Mesodermal cell (in vitro differentiated cells): ENCODE measurements around the gene ALDH16A1. TPM values are rescaled to one million over a fixed set of nuclear protein-coding genes. Genes with fewer than 3 reads are reported as not detected.

Experiments used
- H3K27ac ChIP-seq: 2 replicates; pipeline ENCODE4 v1.7.0; 2013; ENCODE audit warnings: mild to moderate bottlenecking, low read depth, low read length, moderate library complexity; ENCODE audit not compliant: severe bottlenecking
- H3K36me3 ChIP-seq: 2 replicates; pipeline ENCODE4 v1.7.1; 2013; ENCODE audit warnings: mild to moderate bottlenecking, low read length, moderate library complexity; ENCODE audit not compliant: control insufficient read depth, insufficient read depth
- H3K4me1 ChIP-seq: one replicate; pipeline ENCODE4 v1.7.1; 2013; ENCODE audit warnings: mild to moderate bottlenecking, low read length; ENCODE audit not compliant: insufficient read depth, control insufficient read depth, poor library complexity, severe bottlenecking
- H3K4me3 ChIP-seq: 2 replicates; pipeline ENCODE4 v1.7.0; 2013; ENCODE audit warnings: low read length, control low read depth, mild to moderate bottlenecking; ENCODE audit not compliant: insufficient read depth, poor library complexity, severe bottlenecking; ENCODE audit errors: extremely low read depth
- H3K9me3 ChIP-seq: 2 replicates; pipeline ENCODE4 v1.7.1; 2013; ENCODE audit warnings: mild to moderate bottlenecking, low read length, moderate library complexity; ENCODE audit not compliant: control insufficient read depth
- WGBS, 2 experiments: methylation state at CpG; one replicate each; pipeline ENCODE4 v1.1.5; 2013; ENCODE audit warnings: missing lambda C conversion rate in 2 of 2; ENCODE audit not compliant: insufficient coverage in 2 of 2; 5-methylcytosine and 5-hydroxymethylcytosine counted together
- polyA plus RNA-seq, 2 experiments: library from polyadenylated mRNA; stranded (reverse); fragments of 50-300 nt; gene quantifications; one replicate each; pipeline ENCODE4 v1.2.3, GENCODE V29; 2013

Gene ALDH16A1
- polyA plus RNA-seq (2013, experiment 1 of 2) = 25.4 TPM
- 22.8 TPM for polyA plus RNA-seq (2013, experiment 2 of 2)

DNA sequence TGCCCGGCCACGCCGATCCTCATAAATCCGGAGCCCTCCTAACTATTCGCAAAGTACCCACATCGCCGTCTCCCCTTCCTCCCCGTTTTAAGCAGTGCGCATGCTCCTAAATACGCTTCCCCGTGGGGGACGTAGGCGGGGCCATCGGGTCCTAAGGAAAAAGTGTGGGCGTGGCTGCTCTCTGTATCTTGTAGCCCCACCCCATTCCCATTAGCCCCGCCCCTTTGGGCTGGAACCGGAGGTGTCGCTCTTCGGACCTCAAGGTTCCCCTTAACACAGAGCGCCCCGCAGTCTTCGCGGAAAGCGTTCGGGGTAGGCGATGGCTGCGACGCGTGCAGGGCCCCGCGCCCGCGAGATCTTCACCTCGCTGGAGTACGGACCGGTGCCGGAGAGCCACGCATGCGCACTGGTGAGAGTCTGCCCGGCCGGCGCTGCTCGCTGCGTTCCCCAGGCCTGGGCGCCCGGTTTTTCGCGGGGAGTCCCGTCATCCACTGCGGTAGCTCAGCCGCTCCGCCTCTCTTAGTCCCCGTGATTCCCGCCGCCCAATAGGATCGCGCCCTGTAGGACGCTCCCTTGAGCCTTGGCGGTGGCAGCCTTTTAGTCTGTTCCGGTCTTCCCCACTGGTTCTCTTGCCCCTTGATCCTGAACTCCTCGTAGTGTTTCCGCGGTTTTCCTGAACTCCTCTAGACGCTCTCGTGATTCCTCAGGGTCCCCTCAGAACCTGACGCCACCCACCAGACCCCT is at the start of gene ALDH16A1:
TSS of gene ALDH16A1 (plus strand) at position 213 of the 744 bp plus-strand sequence. CDS start at position 320, 107 bp downstream.
- peaks cover 8% of the 10 kb centered on the region for H3K4me1 ChIP-seq
- no peaks in the 10 kb centered on the region for H3K9me3 ChIP-seq
- peak within 1 kb of the TSS; percentile 97 for H3K27ac ChIP-seq
- WGBS, 2 experiments = 0% methylated on average over 51 to 59 of the region's 66 CpGs
- peaks cover 39% of the 10 kb centered on the region for H3K36me3 ChIP-seq
- peak within 1 kb of the TSS; percentile 88 for H3K4me3 ChIP-seq

DNA sequence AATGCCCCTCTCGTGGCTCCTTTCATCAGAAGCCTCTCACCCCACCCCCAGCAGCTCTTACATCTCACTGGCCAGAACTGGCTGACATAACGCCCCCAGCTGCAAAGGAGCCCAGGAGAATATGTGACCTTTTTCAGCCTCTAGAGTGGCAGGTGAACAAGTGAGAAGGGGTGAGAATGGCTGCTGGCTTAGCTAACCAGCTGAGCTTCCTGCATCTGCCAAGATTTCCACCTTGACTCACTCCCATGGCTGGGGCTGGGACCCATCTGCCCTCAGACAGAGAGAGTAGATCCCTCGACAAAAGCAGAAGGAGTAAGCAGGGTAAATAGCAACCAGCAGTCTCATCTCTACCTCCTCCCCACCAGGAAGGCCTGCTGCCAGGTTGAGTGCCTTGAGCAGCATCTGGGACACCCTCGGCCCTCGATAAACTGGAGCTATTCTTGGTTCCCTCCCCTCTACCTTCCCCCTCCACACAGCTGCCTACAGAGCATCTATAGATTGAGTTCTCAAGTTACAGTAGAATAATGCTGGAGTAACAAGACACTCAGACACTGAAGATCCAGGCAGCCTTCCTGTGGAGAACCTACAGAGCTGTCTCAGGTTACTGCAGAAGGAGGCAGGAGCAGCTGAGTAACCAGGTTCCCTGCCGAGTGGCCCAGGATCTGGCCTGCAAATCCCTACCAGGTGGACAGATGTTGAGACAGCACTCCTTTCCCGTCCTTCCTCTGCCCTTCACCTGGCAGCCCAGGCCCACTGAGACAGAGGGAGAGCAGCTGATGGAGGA is 49.4 kb upstream of the ALDH16A1 start:
- H3K36me3 ChIP-seq = no peaks in the 10 kb centered on the region
- H3K4me3 ChIP-seq = no peak overlapping the region
- 22 to 27% methylated on average over 1 to 3 of the region's 7 CpGs for WGBS, 2 experiments
- no peak overlapping the region for H3K27ac ChIP-seq
- H3K4me1 ChIP-seq = no peaks in the 10 kb centered on the region
- no peaks in the 10 kb centered on the region for H3K9me3 ChIP-seq

DNA sequence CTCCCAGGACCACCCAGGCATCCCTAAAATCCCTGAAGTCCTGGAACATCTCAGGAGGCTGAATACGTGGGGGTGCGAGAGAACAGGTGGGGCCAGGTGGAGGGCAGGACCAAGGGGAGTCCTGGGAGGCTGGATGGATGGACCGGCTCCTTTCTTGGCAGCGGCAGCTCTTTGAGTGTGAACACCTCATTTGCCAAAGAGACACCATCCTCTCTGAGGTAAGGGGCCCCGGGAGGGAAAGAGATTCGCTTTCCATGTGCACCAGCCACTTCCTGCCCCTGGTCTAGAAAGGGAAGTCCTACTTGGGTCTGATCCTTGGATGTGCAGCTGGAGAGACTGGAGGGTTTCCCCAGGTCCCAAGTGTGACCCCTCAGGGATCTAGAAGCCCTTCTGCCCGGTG is 45.9 kb upstream of the ALDH16A1 start:
- peaks cover 8% of the 10 kb centered on the region for H3K4me1 ChIP-seq
- WGBS, 2 experiments = 90 to 100% methylated on average over 4 to 6 of the region's 7 CpGs
- no peaks in the 10 kb centered on the region for H3K9me3 ChIP-seq
- H3K36me3 ChIP-seq = no peaks in the 10 kb centered on the region
- no peak overlapping the region for H3K27ac ChIP-seq
- H3K4me3 ChIP-seq = no peak overlapping the region

DNA sequence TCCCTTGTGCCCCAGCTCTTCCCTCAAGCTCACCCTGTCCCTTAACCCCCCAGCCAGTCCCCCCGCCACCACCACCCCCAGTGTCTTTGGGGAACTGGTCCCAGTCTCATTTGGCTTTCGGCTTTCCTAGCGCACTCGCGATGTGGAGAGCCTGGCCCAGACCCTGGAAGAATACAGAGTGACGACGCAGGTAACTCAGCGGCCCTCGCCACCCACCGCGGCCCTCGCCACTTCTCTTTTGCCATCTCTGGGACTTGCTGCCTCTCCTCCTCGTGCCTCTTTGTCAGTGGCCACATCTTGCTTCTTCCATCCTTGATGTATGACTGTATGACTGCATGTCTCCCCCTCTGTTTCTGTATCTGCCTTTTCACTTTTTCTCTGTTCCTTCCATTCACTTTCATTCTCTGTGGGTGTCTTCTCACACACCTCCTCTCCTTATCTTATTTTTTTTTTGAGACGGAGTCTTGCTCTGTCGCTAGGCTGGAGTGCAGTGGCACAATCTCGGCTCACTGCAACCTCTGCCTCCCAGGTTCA is 45.5 kb upstream of the ALDH16A1 start:
- Histone ChIP-seq H3K36me3 (no peaks in the 10 kb centered on the region), H3K4me1 (peaks cover 8% of the 10 kb centered on the region), H3K9me3 (no peaks in the 10 kb centered on the region), H3K4me3 (no peak overlapping the region), H3K27ac (no peak overlapping the region)
- 95% methylated on average over 13 to 15 of the region's 16 CpGs for WGBS, 2 experiments

DNA sequence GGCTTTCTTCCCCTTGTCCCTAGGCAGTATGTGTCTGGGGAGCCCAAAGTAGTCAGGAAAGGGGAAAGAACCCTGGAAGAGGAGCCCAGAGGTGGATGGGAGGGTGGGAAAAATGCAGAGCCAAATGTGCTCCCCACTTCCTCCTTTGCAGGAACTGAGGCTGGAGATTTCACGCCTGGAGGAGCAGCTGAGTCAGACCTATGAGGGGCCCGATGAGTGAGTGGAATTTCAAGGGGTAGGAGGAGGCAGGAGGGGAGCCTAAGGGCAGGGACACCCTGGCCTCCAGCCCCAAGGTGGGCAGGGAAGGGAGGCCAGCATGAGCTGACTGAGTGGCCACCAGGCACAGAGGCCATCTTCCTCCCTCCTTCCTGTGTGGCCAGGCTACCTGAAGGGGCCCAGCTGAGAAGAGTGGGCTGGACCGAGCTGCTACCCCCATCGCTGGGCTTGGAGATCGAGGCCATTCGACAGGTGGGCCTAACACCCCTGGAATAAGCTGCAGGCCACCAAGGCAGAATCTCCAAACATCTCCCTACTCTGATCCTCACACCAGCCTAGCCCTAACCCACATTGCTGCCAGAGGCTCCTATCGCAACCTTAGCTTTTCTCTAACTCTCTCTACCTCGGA is 44.1 kb upstream of the ALDH16A1 start:
- Histone ChIP-seq H3K9me3 (no peaks in the 10 kb centered on the region), H3K36me3 (no peaks in the 10 kb centered on the region), H3K4me3 (no peak overlapping the region), H3K27ac (no peak overlapping the region), H3K4me1 (peaks cover 10% of the 10 kb centered on the region)
- WGBS, 2 experiments = 90 to 93% methylated on average over 8 of the region's 8 CpGs

DNA sequence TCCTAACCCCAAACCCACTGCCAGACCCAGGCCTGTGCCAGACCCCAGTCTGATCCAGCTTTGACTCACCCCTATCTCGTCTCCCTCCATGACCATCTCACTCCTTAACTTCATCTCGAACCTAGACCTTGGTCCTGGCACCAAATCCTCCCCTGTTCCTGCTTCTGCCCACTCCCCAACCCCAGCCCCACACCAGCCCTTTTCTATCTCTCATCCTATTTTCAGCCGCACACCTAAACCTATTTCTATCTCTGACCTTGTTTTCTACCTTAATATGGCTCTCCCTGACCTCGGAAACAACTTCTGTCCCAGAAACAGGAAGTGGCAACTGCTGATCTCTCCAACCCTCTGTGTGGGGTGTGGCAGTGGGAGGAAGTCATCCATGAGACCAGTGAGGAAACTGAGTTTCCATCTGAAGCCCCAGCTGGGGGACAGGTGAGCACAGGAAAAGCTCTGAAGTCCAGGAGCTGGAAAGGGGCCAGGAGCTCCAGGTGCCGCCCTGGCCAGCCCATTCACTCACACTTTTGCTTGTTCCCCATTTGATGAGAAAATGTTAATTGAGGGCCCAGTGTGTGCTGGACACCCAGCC is 43.5 kb upstream of the ALDH16A1 start:
- H3K4me1 ChIP-seq = peaks cover 10% of the 10 kb centered on the region
- no peak overlapping the region for H3K27ac ChIP-seq
- no peaks in the 10 kb centered on the region for H3K36me3 ChIP-seq
- H3K9me3 ChIP-seq = no peaks in the 10 kb centered on the region
- H3K4me3 ChIP-seq = no peak overlapping the region
- WGBS, 2 experiments = 83 to 96% methylated on average over 3 to 5 of the region's 5 CpGs

DNA sequence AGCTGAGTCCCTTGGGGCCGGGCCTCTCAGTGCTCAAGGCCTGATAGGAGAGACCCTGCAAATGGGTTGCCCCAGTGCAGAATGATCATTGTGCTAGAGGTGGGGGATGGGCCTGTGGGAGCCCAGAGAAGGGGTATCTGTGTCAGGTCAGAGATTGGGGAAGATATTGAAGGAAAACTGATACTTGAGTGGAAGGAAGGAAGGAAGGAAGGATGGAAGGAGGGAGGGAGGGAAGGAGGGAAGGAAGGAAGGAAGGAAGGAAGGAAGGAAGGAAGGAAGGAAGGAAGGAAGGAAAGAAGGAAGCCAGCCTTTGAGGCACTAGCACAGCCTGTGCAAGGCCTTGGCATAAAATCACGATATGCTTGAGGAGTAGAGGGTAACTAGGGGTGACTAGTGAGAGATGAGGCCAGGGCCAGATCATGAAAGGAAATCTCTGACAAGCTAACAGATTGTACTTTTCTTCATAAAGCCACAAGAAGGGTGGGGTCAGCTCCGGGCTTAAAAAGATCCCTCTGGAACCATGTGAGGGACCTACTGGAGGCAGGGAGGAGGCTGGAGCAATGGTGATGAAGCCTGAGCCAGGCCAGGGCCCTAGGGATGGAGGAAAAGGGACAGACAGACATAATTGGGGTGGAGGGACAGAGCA is 41.2 kb upstream of the ALDH16A1 start:
- H3K27ac ChIP-seq = no peak overlapping the region
- H3K4me1 ChIP-seq = peaks cover 10% of the 10 kb centered on the region
- WGBS, 2 experiments = 73 to 89% methylated on average over 2 to 3 of the region's 3 CpGs
- H3K36me3 ChIP-seq = no peaks in the 10 kb centered on the region
- H3K9me3 ChIP-seq = no peaks in the 10 kb centered on the region
- H3K4me3 ChIP-seq = no peak overlapping the region

DNA sequence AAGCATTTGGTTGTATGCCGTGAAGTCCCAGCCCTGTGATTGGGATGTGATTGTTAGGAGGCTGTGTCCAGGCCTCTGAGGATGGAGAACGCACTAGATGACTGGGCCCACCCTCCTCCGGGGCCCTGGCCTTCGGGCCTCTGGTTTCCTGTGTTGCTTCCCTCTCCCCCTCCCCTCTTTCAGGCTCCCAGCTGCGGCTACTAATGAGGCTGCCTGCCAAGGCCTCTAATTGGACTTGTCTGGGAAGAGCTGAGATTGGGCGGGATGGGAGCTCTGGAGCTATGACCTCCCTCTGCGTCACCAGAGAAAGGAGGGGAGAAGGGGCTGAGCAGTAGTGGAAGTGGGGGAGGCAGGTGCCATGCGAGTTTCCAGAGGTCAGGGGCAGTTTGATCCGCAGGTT is 39.7 kb upstream of the ALDH16A1 start:
- H3K4me1 ChIP-seq = peaks cover 10% of the 10 kb centered on the region
- no peak overlapping the region for H3K4me3 ChIP-seq
- no peaks in the 10 kb centered on the region for H3K36me3 ChIP-seq
- 67 to 89% methylated on average over 3 to 8 of the region's 9 CpGs for WGBS, 2 experiments
- no peaks in the 10 kb centered on the region for H3K9me3 ChIP-seq
- H3K27ac ChIP-seq = no peak overlapping the region

DNA sequence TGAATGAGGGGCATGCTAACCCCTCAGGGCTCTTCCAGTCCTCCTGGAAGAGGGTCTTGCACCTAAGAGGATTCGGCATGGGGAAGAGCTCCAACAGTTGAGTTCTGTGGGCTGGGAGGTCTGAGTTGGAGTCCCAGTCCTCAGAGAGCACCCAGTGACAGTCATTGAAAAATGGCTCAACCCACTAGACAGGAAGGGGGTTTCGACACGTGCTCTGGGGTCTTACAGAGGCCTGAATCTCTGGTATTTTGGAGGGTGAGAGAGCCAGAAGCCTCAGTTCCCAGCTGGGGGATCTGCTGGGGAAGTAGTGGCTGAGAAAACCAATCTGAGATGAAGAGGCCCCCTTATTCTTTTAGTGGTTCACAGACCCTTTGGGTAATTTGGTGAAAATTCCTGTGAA is 38.8 kb upstream of the ALDH16A1 start:
- Histone ChIP-seq H3K9me3 (no peaks in the 10 kb centered on the region), H3K36me3 (no peaks in the 10 kb centered on the region), H3K4me3 (no peak overlapping the region), H3K4me1 (peaks cover 6% of the 10 kb centered on the region), H3K27ac (no peak overlapping the region)
- 93 to 100% methylated on average over 3 of the region's 3 CpGs for WGBS, 2 experiments
